ENCODE data around the gene SLC23A2.

The SLC23A2 gene

DNA sequence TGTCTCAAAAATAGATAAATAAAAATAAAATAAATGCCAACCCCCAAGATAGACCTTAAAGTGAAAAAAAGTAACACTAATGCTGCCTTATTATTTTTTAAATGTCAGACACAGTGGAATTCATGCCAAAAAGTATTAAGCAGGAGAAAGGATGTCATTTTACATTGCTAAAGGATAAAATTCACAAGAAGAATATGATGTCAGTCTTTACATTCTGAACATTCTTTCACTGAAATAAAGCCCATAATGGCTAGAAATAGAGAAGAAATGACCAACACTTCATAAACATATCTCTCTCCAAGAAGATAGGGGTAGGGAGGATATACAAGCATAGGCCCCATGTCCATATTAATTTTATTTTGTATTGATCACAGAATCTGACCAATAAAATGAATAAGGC, 47.4 kb downstream of the SLC23A2 start (continued):
- TF ChIP-seq, protein P1, sequence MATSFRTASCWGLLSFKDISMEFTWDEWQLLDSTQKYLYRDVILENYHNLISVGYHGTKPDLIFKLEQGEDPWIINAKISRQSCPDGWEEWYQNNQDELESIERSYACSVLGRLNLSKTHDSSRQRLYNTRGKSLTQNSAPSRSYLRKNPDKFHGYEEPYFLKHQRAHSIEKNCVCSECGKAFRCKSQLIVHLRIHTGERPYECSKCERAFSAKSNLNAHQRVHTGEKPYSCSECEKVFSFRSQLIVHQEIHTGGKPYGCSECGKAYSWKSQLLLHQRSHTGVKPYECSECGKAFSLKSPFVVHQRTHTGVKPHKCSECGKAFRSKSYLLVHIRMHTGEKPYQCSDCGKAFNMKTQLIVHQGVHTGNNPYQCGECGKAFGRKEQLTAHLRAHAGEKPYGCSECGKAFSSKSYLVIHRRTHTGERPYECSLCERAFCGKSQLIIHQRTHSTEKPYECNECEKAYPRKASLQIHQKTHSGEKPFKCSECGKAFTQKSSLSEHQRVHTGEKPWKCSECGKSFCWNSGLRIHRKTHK (tag by site-specific recombination; IDR thresholded peaks at IDR 0.05), result no peak

DNA sequence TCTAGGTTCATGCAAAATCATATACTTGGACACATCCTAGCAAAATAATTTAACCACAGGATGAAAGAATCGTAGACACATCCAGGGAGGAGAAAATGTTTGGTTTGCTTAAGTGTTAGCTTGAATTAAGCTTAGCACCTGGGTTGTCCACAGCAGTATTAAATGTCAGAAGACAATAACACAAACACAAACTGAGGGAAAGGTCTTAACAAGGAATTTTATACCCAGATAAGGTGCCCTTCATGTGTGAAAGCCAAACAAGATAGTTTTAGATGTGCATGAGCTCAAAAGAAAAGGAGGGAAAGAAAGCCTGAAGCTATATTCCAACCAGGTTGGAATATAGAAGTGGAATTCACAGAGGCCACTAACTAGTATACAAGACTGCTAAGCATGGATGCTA, 49.1 kb downstream of the SLC23A2 start:
- Histone ChIP-seq H3K4me3 (ENCODE audit: low read depth, low read length) (no peak overlapping the region), H3K36me3 (ENCODE audit: control insufficient read depth in 2 of 2, insufficient read depth in 1 of 2, low read length in 2 of 2) (peaks cover 0 to 8% of the 10 kb centered on the region in 2 experiments; a peak in 2 of 3 replicates), H3K9me3 (ENCODE audit: control insufficient read depth, insufficient read depth, low read depth, low read length) (no peaks in the 10 kb centered on the region), H3K4me1 (ENCODE audit: control insufficient read depth, insufficient read depth, low read length) (no peaks in the 10 kb centered on the region), H3K27ac (ENCODE audit: extremely low read depth, low read depth, low read length) (no peak overlapping the region)
- ChIA-PET CTCF (interaction anchor here (0.6 kb wide), 1 partner anchor 344 kb away, joined by 3 read pairs; no protein-coding TSS in a partner anchor), POLR2A (no interaction called here)
- no peak for TF ChIP-seq ZNF248 (tag by site-specific recombination; IDR thresholded peaks at IDR 0.05)
- TF ChIP-seq ZNF394 (tag by site-specific recombination; IDR thresholded peaks at IDR 0.05; ENCODE audit: borderline replicate concordance), result no peak
- TF ChIP-seq ZNF670 (tag by site-specific recombination; IDR thresholded peaks at IDR 0.05; ENCODE audit: low read depth), result no peak
- TF ChIP-seq SP7 (tag by site-specific recombination; IDR thresholded peaks at IDR 0.05), result no peak
- TF ChIP-seq, protein P2, sequence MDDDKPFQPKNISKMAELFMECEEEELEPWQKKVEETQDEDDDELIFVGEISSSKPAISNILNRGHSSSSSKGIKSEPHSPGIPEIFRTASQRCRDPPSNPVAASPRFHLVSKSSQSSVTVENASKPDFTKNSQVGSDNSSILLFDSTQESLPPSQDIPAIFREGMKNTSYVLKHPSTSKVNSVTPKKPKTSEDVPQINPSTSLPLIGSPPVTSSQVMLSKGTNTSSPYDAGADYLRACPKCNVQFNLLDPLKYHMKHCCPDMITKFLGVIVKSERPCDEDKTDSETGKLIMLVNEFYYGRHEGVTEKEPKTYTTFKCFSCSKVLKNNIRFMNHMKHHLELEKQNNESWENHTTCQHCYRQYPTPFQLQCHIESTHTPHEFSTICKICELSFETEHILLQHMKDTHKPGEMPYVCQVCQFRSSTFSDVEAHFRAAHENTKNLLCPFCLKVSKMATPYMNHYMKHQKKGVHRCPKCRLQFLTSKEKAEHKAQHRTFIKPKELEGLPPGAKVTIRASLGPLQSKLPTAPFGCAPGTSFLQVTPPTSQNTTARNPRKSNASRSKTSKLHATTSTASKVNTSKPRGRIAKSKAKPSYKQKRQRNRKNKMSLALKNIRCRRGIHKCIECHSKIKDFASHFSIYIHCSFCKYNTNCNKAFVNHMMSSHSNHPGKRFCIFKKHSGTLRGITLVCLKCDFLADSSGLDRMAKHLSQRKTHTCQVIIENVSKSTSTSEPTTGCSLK (tag by site-specific recombination; IDR thresholded peaks at IDR 0.05), result no peak
- no peak for TF ChIP-seq BCL11A (tag by site-specific recombination; IDR thresholded peaks at IDR 0.05; ENCODE audit: low read depth)
- no peak for TF ChIP-seq ZNF184 (tag by site-specific recombination; IDR thresholded peaks at IDR 0.05)
- TF ChIP-seq BCL11B (tag by site-specific recombination; IDR thresholded peaks at IDR 0.05; ENCODE audit: low read depth), result no peak

DNA sequence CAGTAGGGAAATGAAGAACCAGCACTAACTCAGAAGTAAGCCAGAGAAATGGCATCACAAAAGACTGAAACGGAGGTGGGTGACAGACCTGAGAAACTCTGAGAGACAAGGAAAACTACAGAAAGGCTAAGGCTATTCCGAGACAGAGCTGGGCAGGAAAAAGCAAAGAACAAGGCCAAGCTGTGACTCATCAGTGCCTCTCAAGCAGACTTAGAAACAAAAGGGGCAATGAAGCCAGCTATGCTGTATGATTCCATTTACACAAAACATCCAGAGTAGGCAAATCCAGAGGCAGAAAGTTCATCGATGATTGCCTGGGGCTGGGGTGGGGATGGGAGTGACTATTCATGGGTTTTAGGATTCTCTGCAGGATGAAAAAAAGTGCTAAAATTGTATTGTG, 50.0 kb downstream of the SLC23A2 start:
- POLR2A ChIA-PET, result no interaction called here
- CTCF ChIA-PET, result no interaction called here
- no peak overlapping the region for H3K4me3 ChIP-seq (ENCODE audit: low read depth, low read length)
- no peak overlapping the region for H3K27ac ChIP-seq (ENCODE audit: extremely low read depth, low read depth, low read length)
- TF ChIP-seq TCF7L2 (IDR thresholded peaks at IDR 0.05; ENCODE audit: borderline replicate concordance, low read depth, low read length) (no peak), ZNF600 (tag by site-specific recombination; IDR thresholded peaks at IDR 0.05) (0 out of 2 replicates have a peak, but pooled peaks have one; percentile 28)
- H3K9me3 ChIP-seq (ENCODE audit: control insufficient read depth, insufficient read depth, low read depth, low read length), result no peaks in the 10 kb centered on the region
- peaks cover 0 to 11% of the 10 kb centered on the region in 2 experiments; a peak in 2 of 3 replicates for H3K36me3 ChIP-seq (ENCODE audit: control insufficient read depth in 2 of 2, insufficient read depth in 1 of 2, low read length in 2 of 2)
- H3K4me1 ChIP-seq (ENCODE audit: control insufficient read depth, insufficient read depth, low read length), result no peaks in the 10 kb centered on the region

DNA sequence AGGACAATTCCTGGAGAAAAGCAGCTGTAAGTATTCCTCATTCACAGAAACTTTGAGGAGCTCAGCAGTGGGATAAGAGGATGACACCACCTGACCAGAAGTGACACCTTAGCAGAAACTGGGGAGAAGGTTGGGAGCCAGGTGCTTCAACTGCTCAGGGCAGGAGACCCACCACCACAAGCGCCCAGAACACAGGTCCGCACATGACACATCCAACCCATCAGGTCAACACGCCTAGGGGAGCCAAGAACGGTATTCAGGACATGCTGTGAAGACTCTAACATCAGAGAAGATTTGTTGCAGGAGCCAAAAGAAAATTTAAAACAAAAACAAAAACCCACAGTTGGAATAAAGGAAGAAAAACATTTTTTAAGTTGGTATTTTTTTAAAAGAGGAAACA, 50.5 kb downstream of the SLC23A2 start:
- peaks cover 0 to 11% of the 10 kb centered on the region in 2 experiments; a peak in 2 of 3 replicates for H3K36me3 ChIP-seq (ENCODE audit: control insufficient read depth in 2 of 2, insufficient read depth in 1 of 2, low read length in 2 of 2)
- no peak overlapping the region for H3K27ac ChIP-seq (ENCODE audit: extremely low read depth, low read depth, low read length)
- H3K9me3 ChIP-seq (ENCODE audit: control insufficient read depth, insufficient read depth, low read depth, low read length), result no peaks in the 10 kb centered on the region
- ChIA-PET CTCF (interaction anchor here (0.6 to 1.0 kb wide), 3 partner anchors 43 to 420 kb away, joined by 4 to 5 read pairs (median 5); no protein-coding TSS in a partner anchor), POLR2A (no interaction called here)
- H3K4me1 ChIP-seq (ENCODE audit: control insufficient read depth, insufficient read depth, low read length), result no peaks in the 10 kb centered on the region
- TF ChIP-seq ZBTB21 (tag by site-specific recombination; IDR thresholded peaks at IDR 0.05) (no peak), ZNF830 (tag by site-specific recombination; IDR thresholded peaks at IDR 0.05; ENCODE audit: low read depth) (no peak), KLF8 (tag by site-specific recombination; IDR thresholded peaks at IDR 0.05) (no peak), ZFP3 (tag by site-specific recombination; IDR thresholded peaks at IDR 0.05; ENCODE audit: low read depth) (no peak)
- TF ChIP-seq, protein P3, sequence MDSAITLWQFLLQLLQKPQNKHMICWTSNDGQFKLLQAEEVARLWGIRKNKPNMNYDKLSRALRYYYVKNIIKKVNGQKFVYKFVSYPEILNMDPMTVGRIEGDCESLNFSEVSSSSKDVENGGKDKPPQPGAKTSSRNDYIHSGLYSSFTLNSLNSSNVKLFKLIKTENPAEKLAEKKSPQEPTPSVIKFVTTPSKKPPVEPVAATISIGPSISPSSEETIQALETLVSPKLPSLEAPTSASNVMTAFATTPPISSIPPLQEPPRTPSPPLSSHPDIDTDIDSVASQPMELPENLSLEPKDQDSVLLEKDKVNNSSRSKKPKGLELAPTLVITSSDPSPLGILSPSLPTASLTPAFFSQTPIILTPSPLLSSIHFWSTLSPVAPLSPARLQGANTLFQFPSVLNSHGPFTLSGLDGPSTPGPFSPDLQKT (IDR thresholded peaks at IDR 0.05; ENCODE audit: borderline replicate concordance, low read depth, low read length), result no peak
- H3K4me3 ChIP-seq (ENCODE audit: low read depth, low read length), result no peak overlapping the region

Measured in HEK293 (cell line).